GM12878 (cell line): Measurements from ENCODE around the gene ARL6IP1. TPM values are rescaled to one million over a fixed set of nuclear protein-coding genes. Genes with fewer than 3 reads are reported as not detected.
A peak's percentile ranks its signal among the peaks of the same experiment; 100 is the strongest.
"Not testable (repeated sequence)": the region's sequence is repeated elsewhere in the genome, so short reads cannot be mapped to it uniquely, and the experiment has no call there.

ENCODE experiments used
- ATAC-seq: fragments of 200-7000 bp; cut with Tn5 transposase; 3 replicates; pipeline ENCODE4 v1.9.1; 2020; ENCODE audit warnings: mild to moderate bottlenecking, moderate library complexity
- BruUV-seq: library from RNA; stranded (reverse); fragments of 400-500 nt; replicated peaks from 2 replicates; lab custom pipeline; 2021; lab: Mats Ljungman, UMichigan
- CTCF ChIA-PET: fragments of 300-600 bp; sonication (Branson Sonifier 250); formaldehyde crosslinking; extraction: SDS; loops from one replicate; lab custom pipeline; 2021; ENCODE audit warnings: inconsistent platforms; lab: Yijun Ruan, JAX
- POLR2A ChIA-PET: fragments of 350-600 bp; formaldehyde crosslinking; extraction: SDS; loops from one replicate; lab custom pipeline; 2021; ENCODE audit warnings: inconsistent platforms; lab: Charles Lee
- RAD21 ChIA-PET: fragments of 300-600 bp; sonication (Branson Sonifier 250); formaldehyde crosslinking; loops from one replicate; lab custom pipeline; 2023; ENCODE audit warnings: antibody characterized with exemption; ENCODE audit not compliant: unreplicated experiment; lab: Charles Lee
- SMC1A ChIA-PET: fragments of 300-600 bp; sonication (Branson Sonifier 250); formaldehyde crosslinking; loops from one replicate; lab custom pipeline; 2023; ENCODE audit not compliant: unreplicated experiment, uncharacterized antibody; lab: Charles Lee
- DNase-seq: peaks from one replicate; pipeline ENCODE4 v3.0.0-alpha.2; 2011; ENCODE audit warnings: low read depth, low spot score
- FAIRE-seq: peaks from 3 replicates; lab custom pipeline; 2011; peaks lifted over from hg19 to GRCh38; lab: Jason Lieb, UNC
- H2AFZ ChIP-seq: 2 replicates; pipeline ENCODE4 v1.6.0; 2011; ENCODE audit warnings: low read depth, low read length, control low read depth; ENCODE audit not compliant: control insufficient read depth
- H3K27ac ChIP-seq: 2 replicates; pipeline ENCODE4 v1.5.1; 2011; ENCODE audit warnings: control low read depth; ENCODE audit not compliant: control insufficient read depth, insufficient read depth
- H3K27me3 ChIP-seq, 2 experiments: replicated peaks in 1 of 2; 2 replicates each; pipeline versions ENCODE4 v1.6.0 to v1.6.1; 2011; ENCODE audit warnings: low read length in 1 of 2; ENCODE audit not compliant: control insufficient read depth in 2 of 2, insufficient read depth in 2 of 2
- H3K36me3 ChIP-seq, 2 experiments: 2 replicates each; pipeline ENCODE4 v1.5.1; 2011; ENCODE audit warnings: low read length in 1 of 2; ENCODE audit not compliant: control insufficient read depth in 2 of 2, insufficient read depth in 2 of 2
- H3K4me1 ChIP-seq: 2 replicates; pipeline ENCODE4 v1.6.1; 2011; ENCODE audit warnings: mild to moderate bottlenecking, low read length, moderate library complexity, mixed read lengths; ENCODE audit not compliant: control insufficient read depth, insufficient read depth
- H3K4me2 ChIP-seq: 2 replicates; pipeline ENCODE4 v1.6.0; 2011; ENCODE audit warnings: control low read depth; ENCODE audit not compliant: control insufficient read depth, insufficient read depth
- H3K4me3 ChIP-seq: fragments of 200-600 bp; sonication (generic); 2 replicates; pipeline ENCODE4 v1.5.1; 2016
- H3K79me2 ChIP-seq: 2 replicates; pipeline ENCODE4 v1.6.0; 2011; ENCODE audit warnings: low read length; ENCODE audit not compliant: control insufficient read depth, insufficient read depth
- H3K9ac ChIP-seq: 2 replicates; pipeline ENCODE4 v1.8.0; 2011; ENCODE audit warnings: low read length, control low read depth, mixed read lengths; ENCODE audit not compliant: control insufficient read depth, insufficient read depth
- H3K9me3 ChIP-seq: replicated peaks from 3 replicates; pipeline ENCODE4 v1.5.1; 2011; ENCODE audit warnings: mild to moderate bottlenecking, low read length; ENCODE audit not compliant: control insufficient read depth, insufficient read depth
- H4K20me1 ChIP-seq: 2 replicates; pipeline ENCODE4 v1.6.0; 2011; ENCODE audit not compliant: control insufficient read depth, insufficient read depth
- BCL11A ChIP-seq: IDR thresholded peaks from 2 replicates; pipeline ENCODE4 v1.6.1; 2011; ENCODE audit warnings: low read depth, low read length
- IKZF2 ChIP-seq, 2 experiments: fragments of 450-650 bp; IDR thresholded peaks; 2 replicates each; pipeline ENCODE4 v1.6.1; 2017; ENCODE audit warnings: mild to moderate bottlenecking in 2 of 2, moderate library complexity in 2 of 2
- JUNB ChIP-seq: IDR thresholded peaks from 2 replicates; pipeline ENCODE4 v1.6.1; 2016; ENCODE audit warnings: antibody characterized with exemption, mild to moderate bottlenecking
- MEF2A ChIP-seq: IDR thresholded peaks from 2 replicates; pipeline ENCODE4 v1.6.1; 2011; ENCODE audit warnings: low read depth, mild to moderate bottlenecking, low read length, moderate library complexity; ENCODE audit not compliant: insufficient read depth
- RUNX3 ChIP-seq: IDR thresholded peaks from 2 replicates; pipeline ENCODE4 v1.6.1; 2012; ENCODE audit warnings: low read length, inconsistent platforms
- ZBTB40 ChIP-seq: fragments of 450-650 bp; IDR thresholded peaks from 2 replicates; pipeline ENCODE4 v1.6.1; 2016; ENCODE audit warnings: mild to moderate bottlenecking, moderate library complexity, borderline replicate concordance
- WGBS: methylation state at CpG from one replicate; pipeline ENCODE4 v1.1.6; 2016; ENCODE audit warnings: low lambda C conversion rate; ENCODE audit not compliant: insufficient replicate concordance, insufficient coverage; ENCODE audit errors: missing lambda C conversion rate; 5-methylcytosine and 5-hydroxymethylcytosine counted together
- in situ Hi-C: fragments of 300-500 bp; cut with MboI; formaldehyde crosslinking; loops from 9 replicates; pipeline ENCODE4 v1.14.3; 2018; ENCODE audit warnings: mixed read lengths
- intact Hi-C: fragments of 100-400 bp; cut with micrococcal nuclease; formaldehyde crosslinking; loops from one replicate; pipeline ENCODE4 v1.14.2; 2022; ENCODE audit not compliant: unreplicated experiment
- polyA plus RNA-seq, 11 experiments: library from polyadenylated mRNA; depleted of rRNA in 4 of 11; unstranded in 6 of 11; stranded (reverse) in 5 of 11; fragments of >200 nt; fragmentation: Nextera tagmentation in 4 of 11; fragmentation: Illumina TruSeq in 1 of 11; extraction: Ambion mirVana in 4 of 11; extraction: Trizol in 1 of 11; gene quantifications; 1 replicate in 1 of 11; 2 replicates in 10 of 11; pipeline versions ENCODE4 v1.2.1 to v1.2.3, GENCODE V29; 2011 to 2016; ENCODE audit warnings: inconsistent platforms in 2 of 11, missing spikeins in 2 of 11, low read depth in 1 of 11
- total RNA-seq, 4 experiments: library from RNA; depleted of rRNA in 3 of 4; stranded (reverse); fragments of >200 nt in 3 of 4; fragmentation: Illumina TruSeq in 1 of 4; extraction: Trizol in 1 of 4; gene quantifications; 2 replicates each; pipeline versions ENCODE4 v1.2.1 to v1.2.3, GENCODE V29; 2013 to 2021

ARL6IP1 gene
- total and polyA plus RNA-seq, 10 of the 15 experiments (the other 5 are each of a cell fraction or from before 2014, with no cell fraction given) = 99.3 to 334 (median 197) TPM

GRCh38 chr16:18770336-18770962 lies 30.9 kb downstream of the ARL6IP1 start:
- H3K4me1 ChIP-seq, H3K4me3 ChIP-seq, RAD21 ChIA-PET, H2AFZ ChIP-seq, H3K4me2 ChIP-seq, BruUV-seq, DNase-seq, H3K27ac ChIP-seq, H3K9me3 ChIP-seq, H3K27me3 ChIP-seq, H3K79me2 ChIP-seq, SMC1A ChIA-PET, intact Hi-C loops, FAIRE-seq, H4K20me1 ChIP-seq, H3K36me3 ChIP-seq, H3K9ac ChIP-seq: not testable (repeated sequence)
- 67% methylated on average over 11 of the region's 11 CpGs for WGBS
- in situ Hi-C loops = loop anchor here (25.0 kb wide), 2 partner anchors 833 to 1208 kb away; no protein-coding TSS in a partner anchor
- ChIA-PET POLR2A (interaction anchor here (0.7 kb wide), 1 partner anchor 25 kb away, joined by 5 read pairs; no protein-coding TSS in a partner anchor), CTCF (interaction anchor here (1.4 kb wide), 1 partner anchor 14 kb away, joined by 4 read pairs; no protein-coding TSS in a partner anchor)
- peak; percentile 61 for ATAC-seq
- TF ChIP-seq BCL11A (0 out of 2 replicates have a peak, but pooled peaks have one; percentile 16), RUNX3 (peak; percentile 68), JUNB (peak; percentile 75), ZBTB40 (peak; percentile 61), MEF2A (peak; percentile 34; the same call in 1 of the 2 replicates), IKZF2 (IDR thresholded peaks at IDR 0.05) (peak in 1 of 2 experiments; percentile 51; a peak in 2 of 4 replicates)
